Activated naive CD4-positive, alpha-beta T cell treated with anti-CD3 and anti-CD28 coated beads, Interleukin-2, amount 50 U/mL, for 72 hours (primary cell): ENCODE results near the gene CPLX3. TPM values are rescaled to one million over a fixed set of nuclear protein-coding genes. Genes with fewer than 3 reads are reported as not detected.
"Not testable (repeated sequence)": the region's sequence is repeated elsewhere in the genome, so short reads cannot be mapped to it uniquely, and the experiment has no call there.

Experiments
- ATAC-seq, 2 donors: fragments of 150-1000 bp; cut with Tn5 transposase; 2 replicates each; pipeline ENCODE4 v1.10.0; 2021; ENCODE audit warnings: mild to moderate bottlenecking in 2 of 2, moderate library complexity in 2 of 2
- DNase-seq, 2 donors: peaks; one replicate each; pipeline ENCODE4 v3.0.0; 2021 to 2022; ENCODE audit warnings: low spot score in 2 of 2
- H3K27ac Mint-ChIP-seq, 2 donors: one replicate each; pipeline ENCODE4 v1.8.0; 2022; ENCODE audit warnings: mild to moderate bottlenecking in 2 of 2, mixed read lengths in 2 of 2
- H3K36me3 Mint-ChIP-seq, 2 donors: one replicate each; pipeline ENCODE4 v1.8.0; 2022; ENCODE audit warnings: mixed read lengths in 2 of 2
- H3K9me3 Mint-ChIP-seq, 2 donors: one replicate each; pipeline ENCODE4 v1.8.0; 2022; ENCODE audit warnings: mixed read lengths in 2 of 2
- total RNA-seq, 2 donors: library from RNA; stranded (reverse); gene quantifications; one replicate each; pipeline ENCODE4 v1.2.3, GENCODE V29; 2022

CPLX3 gene
- total RNA-seq, 2 donors from 2014 or later = 0.25 TPM; not detected in 1

- H3K36me3 Mint-ChIP-seq = peaks cover 48 to 83% of the 10 kb centered on the region in 2 donors
- peak overlapping the region; percentile 94 to 99 for H3K27ac Mint-ChIP-seq
- not testable (repeated sequence) for ATAC-seq, H3K9me3 Mint-ChIP-seq, DNase-seq
Measured at GRCh38 chr15:74786081-74786480, 40.3 kb upstream of the CPLX3 start.

GRCh38 chr15:74786551-74787165 is 39.8 kb upstream of the CPLX3 start:
- Mint-ChIP-seq H3K9me3 (no peaks in the 10 kb centered on the region), H3K27ac (peak overlapping the region; percentile 94 to 99), H3K36me3 (peaks cover 48 to 84% of the 10 kb centered on the region in 2 donors)
- ATAC-seq = peak in 1 of 2 donors; percentile 2
- peak in 1 of 2 donors; percentile 78 for DNase-seq

- peak; percentile 82 to 91 for DNase-seq
- H3K27ac Mint-ChIP-seq = peak overlapping the region; percentile 94 to 99
- ATAC-seq = peak; percentile 68 to 84
- peaks cover 53 to 90% of the 10 kb centered on the region in 2 donors for H3K36me3 Mint-ChIP-seq
- no peaks in the 10 kb centered on the region for H3K9me3 Mint-ChIP-seq
Measured at GRCh38 chr15:74787251-74788041, 39.0 kb upstream of the CPLX3 start.

GRCh38 chr15:74788042-74788682 is 38.3 kb upstream of the CPLX3 start:
- DNase-seq (no peak), ATAC-seq (peak in 1 of 2 donors; percentile 0)
- H3K9me3 Mint-ChIP-seq = no peaks in the 10 kb centered on the region
- H3K27ac Mint-ChIP-seq = peak overlapping the region; percentile 94 to 99
- peaks cover 47 to 83% of the 10 kb centered on the region in 2 donors for H3K36me3 Mint-ChIP-seq

- H3K27ac Mint-ChIP-seq = peak overlapping the region; percentile 94 to 99
- no peaks in the 10 kb centered on the region for H3K9me3 Mint-ChIP-seq
- DNase-seq (peak in 1 of 2 donors; percentile 81), ATAC-seq (peak; percentile 21 to 52)
- H3K36me3 Mint-ChIP-seq = peaks cover 42 to 78% of the 10 kb centered on the region in 2 donors
Measured at GRCh38 chr15:74788683-74789151, 37.7 kb upstream of the CPLX3 start.

- no peaks in the 10 kb centered on the region for H3K9me3 Mint-ChIP-seq
- DNase-seq (no peak), ATAC-seq (no peak)
- H3K36me3 Mint-ChIP-seq = peaks cover 38 to 73% of the 10 kb centered on the region in 2 donors
- H3K27ac Mint-ChIP-seq = peak overlapping the region; percentile 94 to 99
Measured at GRCh38 chr15:74789171-74789631, 37.2 kb upstream of the CPLX3 start.

- peak overlapping the region; percentile 94 to 99 for H3K27ac Mint-ChIP-seq
- no peak for DNase-seq
- no peaks in the 10 kb centered on the region for H3K9me3 Mint-ChIP-seq
- H3K36me3 Mint-ChIP-seq = peaks cover 33 to 68% of the 10 kb centered on the region in 2 donors
- no peak for ATAC-seq
Measured at GRCh38 chr15:74789741-74790079, 36.7 kb upstream of the CPLX3 start.

- Mint-ChIP-seq H3K36me3 (peaks cover 27 to 62% of the 10 kb centered on the region in 2 donors), H3K9me3 (no peaks in the 10 kb centered on the region), H3K27ac (peak overlapping the region; percentile 94 to 99)
- peak in 1 of 2 donors; percentile 74 for DNase-seq
- ATAC-seq = peak in 1 of 2 donors; percentile 42
Measured at GRCh38 chr15:74790080-74790916, 36.1 kb upstream of the CPLX3 start.

- peaks cover 20 to 58% of the 10 kb centered on the region in 2 donors for H3K36me3 Mint-ChIP-seq
- ATAC-seq (no peak), DNase-seq (no peak)
- H3K27ac Mint-ChIP-seq = peak overlapping the region; percentile 94
- H3K9me3 Mint-ChIP-seq = no peaks in the 10 kb centered on the region
Measured at GRCh38 chr15:74791007-74791406, 35.4 kb upstream of the CPLX3 start.

- DNase-seq = no peak
- ATAC-seq = no peak
- Mint-ChIP-seq H3K27ac (peak overlapping the region; percentile 61 to 94), H3K9me3 (no peaks in the 10 kb centered on the region), H3K36me3 (peaks cover 14 to 58% of the 10 kb centered on the region in 2 donors)
Measured at GRCh38 chr15:74791667-74792066, 34.8 kb upstream of the CPLX3 start.

GRCh38 chr15:74792227-74793016 is 34.0 kb upstream of the CPLX3 start:
- H3K9me3 Mint-ChIP-seq = no peaks in the 10 kb centered on the region
- ATAC-seq (no peak), DNase-seq (no peak)
- peak overlapping the region; percentile 61 to 94 for H3K27ac Mint-ChIP-seq
- peaks cover 13 to 53% of the 10 kb centered on the region in 2 donors for H3K36me3 Mint-ChIP-seq

- ATAC-seq (peak in 1 of 2 donors; percentile 32), DNase-seq (peak in 1 of 2 donors; percentile 63)
- H3K36me3 Mint-ChIP-seq = peaks cover 11 to 49% of the 10 kb centered on the region in 2 donors
- peak overlapping the region; percentile 19 to 61 for H3K27ac Mint-ChIP-seq
- no peaks in the 10 kb centered on the region for H3K9me3 Mint-ChIP-seq
Measured at GRCh38 chr15:74793135-74794028, 33.0 kb upstream of the CPLX3 start.

GRCh38 chr15:74794248-74794969 is 32.0 kb upstream of the CPLX3 start:
- peaks cover 8 to 39% of the 10 kb centered on the region in 2 donors for H3K36me3 Mint-ChIP-seq
- ATAC-seq (peak; percentile 33 to 60), DNase-seq (no peak)
- H3K9me3 Mint-ChIP-seq = no peaks in the 10 kb centered on the region
- peak overlapping the region; percentile 82 to 93 for H3K27ac Mint-ChIP-seq

GRCh38 chr15:74794970-74795349 is 31.5 kb upstream of the CPLX3 start:
- no peak for DNase-seq
- peaks cover 8 to 33% of the 10 kb centered on the region in 2 donors for H3K36me3 Mint-ChIP-seq
- ATAC-seq = no peak
- no peaks in the 10 kb centered on the region for H3K9me3 Mint-ChIP-seq
- H3K27ac Mint-ChIP-seq = peak overlapping the region; percentile 82 to 93
